Gastroesophageal sphincter (tissue), 4 donors: ENCODE results near the gene TEX14. TPM values are rescaled to one million over a fixed set of nuclear protein-coding genes. Genes with fewer than 3 reads are reported as not detected.
"Not testable (repeated sequence)": the region's sequence is repeated elsewhere in the genome, so short reads cannot be mapped to it uniquely, and the experiment has no call there.

ENCODE experiments used
- ATAC-seq: fragments of 150-250 bp; one replicate; pipeline ENCODE4 v1.9.1; 2016; ENCODE audit warnings: mild to moderate bottlenecking, moderate library complexity
- H3K27ac ChIP-seq, 4 donors: fragments of 200-600 bp; sonication (generic) in 3 of 4; 1 replicate in 3 of 4; 2 replicates in 1 of 4; pipeline ENCODE4 v1.5.1; 2016 to 2019
- H3K27me3 ChIP-seq: fragments of 200-600 bp; sonication (generic); one replicate; pipeline ENCODE4 v1.5.1; 2019
- H3K36me3 ChIP-seq, 2 donors: fragments of 200-600 bp; sonication (generic); one replicate each; pipeline ENCODE4 v1.5.1; 2019; ENCODE audit warnings: control low read depth in 1 of 2
- H3K4me1 ChIP-seq, 3 donors: fragments of 200-600 bp; sonication (generic); 1 replicate in 2 of 3; 2 replicates in 1 of 3; pipeline ENCODE4 v1.5.1; 2016 to 2019; ENCODE audit warnings: control low read depth in 2 of 3
- H3K4me3 ChIP-seq, 2 donors: fragments of 200-600 bp; sonication (generic); one replicate each; pipeline ENCODE4 v1.5.1; 2019; ENCODE audit warnings: mild to moderate bottlenecking in 1 of 2, moderate library complexity in 1 of 2
- H3K9me3 ChIP-seq, 3 donors: fragments of 200-600 bp; sonication (generic); one replicate each; pipeline ENCODE4 v1.5.1; 2017 to 2019; ENCODE audit warnings: control low read depth in 2 of 3
- CTCF ChIP-seq, 4 experiments: fragments of 200-600 bp in 2 of 4; fragments of 450-650 bp in 2 of 4; sonication (generic) in 1 of 4; IDR thresholded peaks; one replicate each; pipeline ENCODE4 v1.5.1; 2017 to 2019; ENCODE audit warnings: antibody characterized with exemption in 4 of 4, mild to moderate bottlenecking in 2 of 4, moderate library complexity in 2 of 4
- EP300 ChIP-seq: sonication (generic); formaldehyde crosslinking; IDR thresholded peaks from one replicate; pipeline ENCODE4 v1.6.1; 2017; ENCODE audit warnings: antibody characterized with exemption, mild to moderate bottlenecking
- POLR2A ChIP-seq, 2 donors: fragments of 450-650 bp; IDR thresholded peaks; one replicate each; pipeline ENCODE4 v1.6.1; 2017; ENCODE audit warnings: antibody characterized with exemption in 2 of 2, mild to moderate bottlenecking in 2 of 2, moderate library complexity in 1 of 2
- POLR2AphosphoS5 ChIP-seq: sonication (generic); formaldehyde crosslinking; IDR thresholded peaks from one replicate; pipeline ENCODE4 v1.6.1; 2017; ENCODE audit warnings: antibody characterized with exemption
- WGBS, 2 donors: methylation state at CpG; one replicate each; pipeline ENCODE4 v1.1.5; 2018; ENCODE audit warnings: low coverage in 1 of 2; 5-methylcytosine and 5-hydroxymethylcytosine counted together
- total RNA-seq, 4 donors: library from RNA; depleted of rRNA; stranded (reverse); fragments of >200 nt; gene quantifications; one replicate each; pipeline ENCODE4 v1.1.0, GENCODE V29; 2016

The TEX14 gene
- total RNA-seq, 4 donors from 2014 or later, result 0.05 to 0.78 (median 0.11) TPM

GRCh38 chr17:58692239-58693055, 602 bp upstream of the TEX14 start, which contains the start of gene RAD51C:
Gene RAD51C (plus strand): TSS chr17:58692602. CDS start chr17:58692644, 42 bp downstream.
- Histone ChIP-seq H3K36me3 (peaks cover 0 to 19% of the 10 kb centered on the region in 2 donors), H3K27me3 (no peaks in the 10 kb centered on the region), H3K4me1 (peaks cover 0 to 21% (median 7%) of the 10 kb centered on the region in 3 donors), H3K9me3 (no peaks in the 10 kb centered on the region), H3K4me3 (peak within 1 kb of the TSS; percentile 29 to 73), H3K27ac (peak within 1 kb of the TSS; percentile 48 to 91 (median 88))
- WGBS, 2 donors, result 18 to 30% methylated on average over 12 to 13 of the region's 50 CpGs
- ATAC-seq, result peak; percentile 97
- peak in 1 of 4 experiments; percentile 22 for TF ChIP-seq CTCF (IDR thresholded peaks at IDR 0.05)
- TF ChIP-seq POLR2A (IDR thresholded peaks at IDR 0.05), result peak; percentile 37 to 55
- no peak for TF ChIP-seq EP300
- TF ChIP-seq POLR2AphosphoS5, result peak; percentile 73

GRCh38 chr17:58690033-58690432, 1.8 kb downstream of the TEX14 start:
- not testable (repeated sequence) for H3K27me3 ChIP-seq, H3K4me3 ChIP-seq, H3K27ac ChIP-seq, H3K36me3 ChIP-seq, ATAC-seq, H3K9me3 ChIP-seq
- WGBS, 2 donors, result 97% methylated on average over 6 of the region's 7 CpGs; no CpG with 5 or more reads in 1 of the 2 donors
- peaks cover 0 to 21% (median 7%) of the 10 kb centered on the region in 3 donors for H3K4me1 ChIP-seq

- 91 to 100% methylated on average over 1 to 2 of the region's 2 CpGs for WGBS, 2 donors
- Histone ChIP-seq H3K9me3 (no peaks in the 10 kb centered on the region), H3K27ac (no peak overlapping the region), H3K36me3 (no peaks in the 10 kb centered on the region), H3K4me1 (peaks cover 0 to 14% (median 7%) of the 10 kb centered on the region in 3 donors), H3K4me3 (no peak overlapping the region), H3K27me3 (no peaks in the 10 kb centered on the region)
- TF ChIP-seq CTCF (IDR thresholded peaks at IDR 0.05) (no peak), POLR2AphosphoS5 (no peak), EP300 (no peak), POLR2A (IDR thresholded peaks at IDR 0.05) (no peak)
- no peak for ATAC-seq
These were observed 3.3 kb downstream of the TEX14 start for GRCh38 chr17:58688521-58688920.

GRCh38 chr17:58686980-58687379, 4.9 kb downstream of the TEX14 start:
- H3K27ac ChIP-seq, result no peak overlapping the region
- no peaks in the 10 kb centered on the region for H3K9me3 ChIP-seq
- no peak overlapping the region for H3K4me3 ChIP-seq
- no peaks in the 10 kb centered on the region for H3K27me3 ChIP-seq
- 92% methylated on average over 2 of the region's 4 CpGs; no CpG with 5 or more reads in 1 of the 2 donors for WGBS, 2 donors
- no peaks in the 10 kb centered on the region for H3K36me3 ChIP-seq
- no peak for ATAC-seq
- H3K4me1 ChIP-seq, result peaks cover 0 to 2% (median 0%) of the 10 kb centered on the region in 3 donors
- TF ChIP-seq POLR2AphosphoS5 (no peak), EP300 (no peak), POLR2A (IDR thresholded peaks at IDR 0.05) (no peak), CTCF (IDR thresholded peaks at IDR 0.05) (no peak)

- not testable (repeated sequence) for H3K27me3 ChIP-seq, H3K27ac ChIP-seq, H3K4me3 ChIP-seq, H3K9me3 ChIP-seq, ATAC-seq, H3K36me3 ChIP-seq, H3K4me1 ChIP-seq
- 87 to 93% methylated on average over 5 to 6 of the region's 6 CpGs for WGBS, 2 donors
These were observed 7.4 kb downstream of the TEX14 start for GRCh38 chr17:58684462-58684861.

- no peaks in the 10 kb centered on the region for H3K27me3 ChIP-seq
- H3K9me3 ChIP-seq, result no peaks in the 10 kb centered on the region
- 77 to 84% methylated on average over 6 to 10 of the region's 10 CpGs for WGBS, 2 donors
- H3K36me3 ChIP-seq, result no peaks in the 10 kb centered on the region
- TF ChIP-seq POLR2A (IDR thresholded peaks at IDR 0.05) (no peak), POLR2AphosphoS5 (no peak), EP300 (no peak), CTCF (IDR thresholded peaks at IDR 0.05) (no peak)
- no peak for ATAC-seq
- H3K27ac ChIP-seq, result no peak overlapping the region
- H3K4me3 ChIP-seq, result no peak overlapping the region
- H3K4me1 ChIP-seq, result no peaks in the 10 kb centered on the region
These were observed 7.8 kb downstream of the TEX14 start for GRCh38 chr17:58684003-58684402.
